ENCODE results near the gene UQCR10.

DNA sequence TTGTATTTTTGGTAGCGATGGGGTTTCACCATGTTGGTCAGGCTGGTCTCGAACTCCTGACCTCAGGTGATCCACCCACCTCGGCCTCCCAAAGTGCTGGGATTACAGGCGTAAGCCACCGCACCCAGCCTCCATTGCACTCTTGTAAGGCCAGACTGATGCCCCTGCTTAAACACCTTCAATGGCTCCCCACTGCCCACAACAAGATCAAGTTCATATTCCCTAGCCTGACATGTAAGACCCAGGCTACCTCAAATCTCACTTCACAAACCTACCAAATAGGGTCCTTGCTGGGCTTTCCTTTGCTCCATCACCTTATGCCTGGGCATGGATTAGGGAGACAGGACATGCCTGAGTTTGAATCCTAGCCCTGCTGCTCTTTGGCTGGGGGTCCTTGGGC, 13.1 kb downstream of the UQCR10 start:
- TF ChIP-seq, protein P1, sequence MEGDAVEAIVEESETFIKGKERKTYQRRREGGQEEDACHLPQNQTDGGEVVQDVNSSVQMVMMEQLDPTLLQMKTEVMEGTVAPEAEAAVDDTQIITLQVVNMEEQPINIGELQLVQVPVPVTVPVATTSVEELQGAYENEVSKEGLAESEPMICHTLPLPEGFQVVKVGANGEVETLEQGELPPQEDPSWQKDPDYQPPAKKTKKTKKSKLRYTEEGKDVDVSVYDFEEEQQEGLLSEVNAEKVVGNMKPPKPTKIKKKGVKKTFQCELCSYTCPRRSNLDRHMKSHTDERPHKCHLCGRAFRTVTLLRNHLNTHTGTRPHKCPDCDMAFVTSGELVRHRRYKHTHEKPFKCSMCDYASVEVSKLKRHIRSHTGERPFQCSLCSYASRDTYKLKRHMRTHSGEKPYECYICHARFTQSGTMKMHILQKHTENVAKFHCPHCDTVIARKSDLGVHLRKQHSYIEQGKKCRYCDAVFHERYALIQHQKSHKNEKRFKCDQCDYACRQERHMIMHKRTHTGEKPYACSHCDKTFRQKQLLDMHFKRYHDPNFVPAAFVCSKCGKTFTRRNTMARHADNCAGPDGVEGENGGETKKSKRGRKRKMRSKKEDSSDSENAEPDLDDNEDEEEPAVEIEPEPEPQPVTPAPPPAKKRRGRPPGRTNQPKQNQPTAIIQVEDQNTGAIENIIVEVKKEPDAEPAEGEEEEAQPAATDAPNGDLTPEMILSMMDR (IDR thresholded peaks at IDR 0.05), result no peak
- TF ChIP-seq POLR2AphosphoS5 (IDR thresholded peaks at IDR 0.05; ENCODE audit: low read depth, low read length) (no peak), TCF7L2 (IDR thresholded peaks at IDR 0.05; ENCODE audit: low read depth, low read length) (no peak)
- TF ChIP-seq, protein P2, sequence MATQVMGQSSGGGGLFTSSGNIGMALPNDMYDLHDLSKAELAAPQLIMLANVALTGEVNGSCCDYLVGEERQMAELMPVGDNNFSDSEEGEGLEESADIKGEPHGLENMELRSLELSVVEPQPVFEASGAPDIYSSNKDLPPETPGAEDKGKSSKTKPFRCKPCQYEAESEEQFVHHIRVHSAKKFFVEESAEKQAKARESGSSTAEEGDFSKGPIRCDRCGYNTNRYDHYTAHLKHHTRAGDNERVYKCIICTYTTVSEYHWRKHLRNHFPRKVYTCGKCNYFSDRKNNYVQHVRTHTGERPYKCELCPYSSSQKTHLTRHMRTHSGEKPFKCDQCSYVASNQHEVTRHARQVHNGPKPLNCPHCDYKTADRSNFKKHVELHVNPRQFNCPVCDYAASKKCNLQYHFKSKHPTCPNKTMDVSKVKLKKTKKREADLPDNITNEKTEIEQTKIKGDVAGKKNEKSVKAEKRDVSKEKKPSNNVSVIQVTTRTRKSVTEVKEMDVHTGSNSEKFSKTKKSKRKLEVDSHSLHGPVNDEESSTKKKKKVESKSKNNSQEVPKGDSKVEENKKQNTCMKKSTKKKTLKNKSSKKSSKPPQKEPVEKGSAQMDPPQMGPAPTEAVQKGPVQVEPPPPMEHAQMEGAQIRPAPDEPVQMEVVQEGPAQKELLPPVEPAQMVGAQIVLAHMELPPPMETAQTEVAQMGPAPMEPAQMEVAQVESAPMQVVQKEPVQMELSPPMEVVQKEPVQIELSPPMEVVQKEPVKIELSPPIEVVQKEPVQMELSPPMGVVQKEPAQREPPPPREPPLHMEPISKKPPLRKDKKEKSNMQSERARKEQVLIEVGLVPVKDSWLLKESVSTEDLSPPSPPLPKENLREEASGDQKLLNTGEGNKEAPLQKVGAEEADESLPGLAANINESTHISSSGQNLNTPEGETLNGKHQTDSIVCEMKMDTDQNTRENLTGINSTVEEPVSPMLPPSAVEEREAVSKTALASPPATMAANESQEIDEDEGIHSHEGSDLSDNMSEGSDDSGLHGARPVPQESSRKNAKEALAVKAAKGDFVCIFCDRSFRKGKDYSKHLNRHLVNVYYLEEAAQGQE (IDR thresholded peaks at IDR 0.05; ENCODE audit: insufficient read depth in 1 of 2, low read depth in 2 of 2, low read length in 1 of 2), result no peak

All from Panc1 (cell line).